Measurements from ENCODE around the gene FARS2.
"Not testable (repeated sequence)": the region's sequence is repeated elsewhere in the genome, so short reads cannot be mapped to it uniquely, and the experiment has no call there.

The FARS2 gene

DNA sequence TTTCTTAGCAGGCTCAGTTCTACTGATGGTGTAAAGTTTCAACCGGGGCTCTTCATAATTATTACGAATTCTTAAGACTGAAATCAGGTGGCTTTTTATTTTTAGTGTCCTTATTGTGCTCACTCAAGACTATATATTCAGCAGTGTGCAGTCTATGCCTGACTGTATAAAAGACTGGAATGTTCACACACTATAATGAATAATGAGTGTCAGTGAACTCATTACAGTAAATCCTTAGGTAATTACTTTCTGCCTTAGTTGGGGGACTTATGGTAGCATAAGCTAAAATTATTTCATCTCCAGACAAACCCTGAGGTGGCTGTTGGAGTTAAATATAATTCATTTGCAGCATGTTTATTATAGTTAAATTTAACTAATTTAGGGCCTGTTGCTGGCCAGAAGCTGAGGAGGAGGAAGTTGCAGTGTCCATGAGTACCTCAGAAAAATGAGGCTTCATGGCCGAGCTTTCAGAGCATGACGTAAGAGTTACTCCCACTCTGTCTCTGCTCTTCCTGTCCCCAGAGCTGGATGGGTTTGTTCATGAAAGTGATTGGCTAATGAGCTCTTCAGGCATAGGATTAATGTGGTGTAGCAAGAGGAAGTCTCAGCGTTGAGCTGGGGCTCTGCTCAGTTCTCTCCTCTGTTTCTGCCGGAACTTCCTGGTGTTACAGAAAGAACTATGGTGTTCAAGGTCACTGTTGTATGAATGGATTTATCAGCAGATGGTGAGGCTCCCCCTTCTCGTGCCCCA is 409.7 kb downstream of the FARS2 start:
- DNase-seq (ENCODE audit: low spot score), result peak; percentile 73

DNA sequence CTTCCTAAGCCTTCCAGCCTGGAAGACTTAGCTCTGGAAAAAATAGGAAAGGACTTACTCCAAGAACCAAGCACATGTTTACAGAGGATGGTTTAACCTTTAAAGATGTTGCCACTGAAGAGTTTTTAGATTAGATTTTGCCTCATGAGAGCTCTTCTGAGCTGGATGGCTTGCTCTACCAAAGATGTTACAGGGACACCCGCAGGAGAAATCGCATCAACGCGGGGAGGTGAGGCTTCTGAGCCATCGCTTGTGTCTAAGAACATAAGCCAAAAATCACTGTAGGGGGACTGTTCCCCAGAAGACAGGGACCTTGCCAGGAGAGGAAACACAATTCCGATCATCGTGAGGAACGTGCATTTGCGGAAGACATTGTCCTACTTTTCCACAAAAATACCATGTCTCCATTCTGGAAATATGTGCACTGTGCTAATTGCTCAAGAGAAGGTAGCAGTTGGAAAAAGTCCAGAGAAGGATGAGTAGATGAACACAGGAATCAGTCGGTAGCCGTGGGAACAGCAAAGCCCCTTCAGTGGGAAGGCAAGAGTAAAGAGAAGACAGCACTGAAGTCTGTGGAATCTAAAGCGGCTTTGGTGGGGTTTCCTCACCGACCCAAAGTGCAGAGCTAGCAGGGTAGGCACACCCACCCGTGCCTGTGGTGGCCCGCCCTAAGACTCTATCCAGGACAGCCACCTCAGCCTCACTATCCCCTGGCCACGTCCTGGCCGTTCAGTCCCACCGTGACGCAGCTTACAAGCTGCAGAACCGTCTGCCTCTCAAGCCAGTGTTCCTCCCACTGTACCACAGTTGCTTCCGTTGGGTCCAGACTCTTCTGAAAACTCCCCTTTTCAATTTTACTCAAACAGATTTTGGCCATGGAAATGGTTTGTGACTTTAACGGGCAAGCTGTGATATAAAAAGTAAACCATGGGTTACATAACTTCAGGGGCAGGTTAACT is 410.6 kb downstream of the FARS2 start:
- DNase-seq (ENCODE audit: low spot score), result no peak

DNA sequence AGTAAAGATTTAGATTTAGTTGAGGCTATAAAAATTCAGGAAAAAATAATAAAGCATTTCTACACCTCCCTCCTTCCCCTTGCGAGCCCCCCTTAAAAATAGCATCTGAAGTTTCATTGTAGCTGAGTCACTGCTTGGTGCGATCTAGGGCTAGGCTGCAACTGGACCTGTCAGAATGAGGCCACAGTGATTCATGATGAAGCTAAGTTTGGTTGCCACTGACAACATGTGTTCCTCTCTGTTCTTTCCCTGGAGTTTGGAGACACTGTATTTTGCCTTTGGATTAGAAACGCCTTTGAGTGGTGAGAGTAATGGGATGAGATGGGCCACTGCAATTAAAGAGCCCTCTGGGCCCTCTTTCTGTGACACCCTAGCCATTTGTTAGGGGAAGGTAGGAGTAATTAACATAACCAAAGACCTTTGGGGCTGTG is 411.3 kb downstream of the FARS2 start:
- DNase-seq (ENCODE audit: low spot score), result peak; percentile 65

DNA sequence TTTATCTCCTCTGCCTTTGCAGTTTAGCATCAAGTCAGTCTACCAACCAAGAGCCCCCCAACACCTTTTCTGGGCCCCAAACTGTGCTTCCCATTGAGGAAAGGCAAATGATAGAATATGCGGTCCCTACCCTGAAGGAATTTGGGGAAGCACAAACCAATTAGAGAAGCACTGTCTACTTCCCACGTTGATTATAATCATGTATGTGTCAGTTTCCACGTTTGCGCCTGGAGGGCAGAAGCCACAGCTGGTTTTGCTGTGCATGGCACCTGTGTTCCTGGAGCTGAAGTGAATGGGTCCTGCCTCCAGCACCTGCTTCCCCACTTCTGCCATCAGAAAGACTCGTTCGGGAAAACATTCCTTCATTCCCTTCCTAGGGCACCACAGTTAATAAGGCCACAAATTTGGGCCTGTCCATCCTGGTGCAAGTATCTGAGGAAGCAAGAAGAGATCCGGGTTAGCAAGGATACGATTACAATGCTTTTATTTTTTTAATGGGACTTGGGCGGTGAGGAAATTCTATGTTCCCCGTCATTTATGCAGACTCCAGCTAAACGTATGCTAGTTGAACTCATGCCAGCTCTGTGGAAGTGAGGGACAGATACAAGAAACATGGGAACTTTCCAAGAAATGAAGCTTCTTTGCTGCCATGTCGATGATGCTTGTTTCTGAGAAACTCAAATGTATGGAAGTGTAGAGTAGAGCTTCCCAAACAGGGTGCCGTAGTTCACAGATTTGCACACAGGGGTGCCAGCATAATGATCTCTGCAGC is 411.9 kb downstream of the FARS2 start:
- DNase-seq (ENCODE audit: low spot score), result no peak

DNA sequence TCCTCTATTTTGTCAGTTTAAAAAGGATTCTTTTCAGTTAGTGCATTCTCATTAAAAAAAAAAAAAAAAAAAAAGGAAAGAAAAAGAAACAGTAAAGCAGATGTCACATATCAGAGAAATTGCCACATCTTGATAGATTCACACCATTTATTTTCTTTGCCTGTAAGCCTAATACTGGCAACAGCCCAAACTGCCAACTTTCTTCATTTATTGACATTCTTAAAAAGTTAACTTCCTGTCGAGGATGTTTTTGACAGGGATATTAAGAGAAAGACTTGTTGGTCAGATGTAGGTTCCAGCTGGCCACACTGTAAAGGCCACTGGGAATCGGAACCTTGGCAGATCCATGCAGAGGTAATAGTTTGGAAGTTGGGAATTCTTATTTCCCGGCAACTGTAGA is 412.8 kb downstream of the FARS2 start:
- DNase-seq (ENCODE audit: low spot score), result no peak

DNA sequence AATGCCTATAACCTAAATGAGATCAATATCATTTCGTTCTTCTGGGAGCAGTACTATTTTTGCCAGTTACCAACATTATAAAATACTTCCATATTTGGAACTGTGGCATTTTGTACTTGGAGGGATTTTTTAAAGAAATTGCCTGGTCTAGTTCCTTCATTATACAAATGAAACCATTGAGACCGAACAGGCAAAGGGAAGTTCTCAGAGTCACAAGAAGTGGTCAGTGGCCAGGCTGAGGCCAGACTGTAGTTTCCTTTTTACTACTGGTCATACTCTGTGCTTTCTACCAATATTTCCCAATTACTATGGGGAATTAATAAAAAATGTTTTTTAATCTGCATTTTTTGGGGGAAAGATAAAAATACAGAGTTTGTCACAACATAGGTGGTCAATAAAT is 413.4 kb downstream of the FARS2 start:
- no peak for DNase-seq (ENCODE audit: low spot score)

DNA sequence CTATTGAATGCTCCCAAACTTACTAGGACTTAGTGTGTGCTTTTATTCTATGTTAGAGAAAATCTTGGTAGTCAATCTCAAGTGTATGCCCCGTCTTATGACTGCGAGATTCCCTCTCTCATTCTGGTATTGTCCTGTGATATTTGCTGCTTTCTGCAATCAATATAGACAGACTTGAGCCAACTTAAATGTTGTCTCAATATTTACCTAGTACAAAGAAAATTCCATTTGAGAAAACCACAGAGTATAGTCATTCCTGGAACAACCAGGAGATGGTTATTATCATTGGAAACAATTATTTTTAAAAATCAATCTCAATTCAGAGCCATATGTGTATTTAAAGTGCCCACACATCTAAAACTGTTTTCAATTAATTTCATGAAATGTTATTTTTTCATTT is 415.4 kb downstream of the FARS2 start:
- no peak for DNase-seq (ENCODE audit: low spot score)

DNA sequence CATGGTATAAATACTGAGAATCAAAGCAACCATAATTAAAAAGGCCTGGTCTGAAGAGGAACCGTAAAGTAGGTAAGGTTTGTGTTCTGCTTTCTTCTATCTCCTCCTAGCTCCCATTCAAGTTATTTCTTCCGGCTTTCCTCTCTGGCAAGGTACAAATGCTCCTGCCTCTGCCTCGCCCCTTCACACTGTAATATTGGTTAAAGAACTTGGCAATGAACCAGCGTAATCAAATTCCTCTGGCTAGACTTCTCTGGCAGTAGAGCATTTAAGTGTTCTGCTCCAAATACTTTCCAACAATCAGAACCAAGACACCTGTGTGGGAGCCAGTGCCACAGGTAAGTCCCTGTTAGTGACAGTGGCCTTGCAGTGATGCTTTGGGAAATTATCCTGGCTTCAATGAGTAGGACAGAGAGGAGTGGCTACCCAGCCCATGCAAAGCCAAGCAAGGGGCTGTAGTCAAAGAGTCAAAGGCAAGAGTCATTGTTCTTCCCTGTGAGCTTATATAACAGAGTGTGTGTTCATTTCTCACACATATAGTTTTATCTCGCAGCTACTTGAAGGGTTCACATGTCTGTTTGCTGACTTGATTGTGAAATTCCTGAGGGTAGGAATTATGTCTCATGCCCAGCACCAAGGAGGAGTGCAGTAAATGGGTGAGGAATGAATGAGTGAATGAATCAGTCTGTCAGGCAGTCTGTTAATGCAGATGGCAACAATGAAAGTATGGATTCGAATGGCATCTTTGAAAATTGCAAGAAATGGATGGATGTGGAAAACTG is 416.1 kb downstream of the FARS2 start:
- no peak for DNase-seq (ENCODE audit: low spot score)

DNA sequence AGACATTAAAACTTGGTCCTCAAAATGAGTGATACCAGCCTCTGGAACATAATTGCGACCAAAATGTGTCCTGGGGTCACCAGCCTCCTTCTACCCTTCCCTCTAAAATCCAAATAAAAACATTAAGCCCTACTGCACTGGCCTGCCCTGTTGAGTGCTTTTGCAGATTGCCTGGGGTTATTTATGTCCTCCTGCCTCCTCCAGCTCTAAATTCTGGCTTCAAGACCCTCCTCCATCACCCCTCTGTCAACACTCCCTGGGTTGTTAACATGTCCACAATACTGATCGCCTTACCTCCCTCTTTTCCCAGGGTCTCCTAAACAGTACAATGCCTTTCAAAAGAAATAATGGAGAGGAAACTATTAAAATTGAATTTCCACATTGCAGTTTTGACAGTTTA is 418.0 kb downstream of the FARS2 start:
- no peak for DNase-seq (ENCODE audit: low spot score)

DNA sequence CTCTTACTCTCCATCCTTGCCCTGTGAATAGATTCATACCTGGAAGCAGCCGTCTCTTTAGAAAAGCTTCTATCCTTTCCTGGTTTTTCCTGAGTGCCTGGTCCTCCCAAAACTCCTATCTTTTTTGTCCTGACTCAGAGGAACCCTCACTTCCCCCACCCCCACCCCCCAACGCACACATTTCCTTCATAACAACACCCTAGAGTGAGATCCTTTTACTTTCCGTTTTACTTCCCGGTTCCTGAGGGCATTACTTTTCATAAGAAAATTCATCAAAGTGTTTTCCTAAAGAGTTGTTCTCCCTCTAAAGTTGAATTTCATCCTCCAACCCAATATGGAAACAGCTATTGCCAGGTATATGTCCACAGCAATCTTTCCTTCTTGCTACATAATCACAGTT is 418.4 kb downstream of the FARS2 start:
- no peak for DNase-seq (ENCODE audit: low spot score)

DNA sequence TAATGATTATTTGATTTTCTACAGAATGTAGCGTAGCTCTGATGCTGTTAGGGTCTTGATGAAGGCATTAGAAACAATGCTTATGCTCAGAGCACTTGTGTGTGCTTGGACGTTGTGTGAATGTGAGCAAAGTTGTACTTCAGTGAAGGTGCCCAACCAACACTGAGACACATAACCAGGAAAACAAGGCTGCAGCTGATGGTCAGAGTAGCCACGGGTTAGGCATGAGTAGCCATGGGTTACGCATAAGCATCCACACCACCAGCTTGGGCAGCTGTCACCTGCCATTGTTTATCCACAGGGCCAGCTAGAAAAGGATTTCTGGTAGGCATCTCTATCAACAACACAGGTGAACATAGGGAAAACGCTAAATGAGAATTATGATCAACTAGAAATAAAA is 418.8 kb downstream of the FARS2 start:
- DNase-seq (ENCODE audit: low spot score), result no peak

DNA sequence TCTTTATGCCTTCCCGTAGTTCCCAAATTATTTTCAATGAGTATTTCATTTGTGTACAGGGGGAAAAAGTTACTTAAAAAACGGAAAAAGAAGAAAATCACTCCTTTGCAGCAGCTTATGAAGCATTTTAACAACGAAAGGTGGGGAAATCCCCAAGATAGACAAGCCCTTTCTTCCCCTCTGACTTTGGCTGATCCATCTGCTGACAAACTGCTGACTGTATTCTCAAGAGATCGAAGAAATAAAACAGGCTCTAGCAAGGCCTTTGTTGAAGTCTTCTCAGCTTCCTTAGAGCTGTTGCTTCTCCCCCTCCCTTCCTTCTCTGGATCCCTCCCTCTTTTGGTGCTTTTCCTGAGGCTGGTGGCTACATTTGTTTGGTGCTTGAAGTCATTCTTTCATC is 420.2 kb downstream of the FARS2 start:
- no peak for DNase-seq (ENCODE audit: low spot score)

DNA sequence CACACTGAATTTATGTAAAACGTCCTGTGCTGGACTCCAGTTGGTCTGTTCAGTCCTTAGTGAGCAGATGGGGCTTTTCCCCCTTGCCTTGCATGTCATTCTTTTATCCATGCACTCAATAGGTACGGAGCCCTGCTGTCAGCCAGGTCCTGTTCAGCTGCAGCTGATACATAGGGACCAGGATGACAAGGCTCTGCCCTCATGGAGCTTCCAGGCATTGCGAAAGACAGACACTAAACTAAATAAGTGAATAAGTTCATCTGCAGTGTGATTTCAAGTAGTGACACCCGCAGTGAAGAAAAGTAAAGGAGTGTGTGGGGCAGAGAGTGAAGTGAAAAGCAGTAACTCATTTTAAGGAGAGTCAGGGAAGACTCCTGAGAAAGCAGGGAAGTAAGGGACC is 421.2 kb downstream of the FARS2 start:
- DNase-seq (ENCODE audit: low spot score), result no peak

DNA sequence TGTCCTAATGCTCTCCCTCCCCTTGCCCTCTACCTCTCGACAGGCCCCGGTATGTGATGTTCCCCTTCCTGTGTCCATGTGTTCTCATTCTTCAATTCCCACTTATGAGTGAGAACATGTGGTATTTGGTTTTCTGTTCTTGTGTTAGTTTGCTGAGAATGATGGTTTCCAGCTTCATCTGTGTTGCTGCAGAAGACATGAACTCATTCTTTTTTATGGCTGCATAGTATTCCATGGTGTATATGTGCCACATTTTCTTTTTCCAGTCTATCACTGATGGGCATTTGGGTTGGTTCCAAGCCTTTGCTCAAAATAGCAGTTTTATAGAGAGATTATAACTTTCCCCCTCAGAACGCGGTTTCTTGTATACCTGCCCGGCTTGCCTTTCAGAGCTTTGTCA is 422.4 kb downstream of the FARS2 start:
- DNase-seq (ENCODE audit: low spot score), result not testable (repeated sequence)

DNA sequence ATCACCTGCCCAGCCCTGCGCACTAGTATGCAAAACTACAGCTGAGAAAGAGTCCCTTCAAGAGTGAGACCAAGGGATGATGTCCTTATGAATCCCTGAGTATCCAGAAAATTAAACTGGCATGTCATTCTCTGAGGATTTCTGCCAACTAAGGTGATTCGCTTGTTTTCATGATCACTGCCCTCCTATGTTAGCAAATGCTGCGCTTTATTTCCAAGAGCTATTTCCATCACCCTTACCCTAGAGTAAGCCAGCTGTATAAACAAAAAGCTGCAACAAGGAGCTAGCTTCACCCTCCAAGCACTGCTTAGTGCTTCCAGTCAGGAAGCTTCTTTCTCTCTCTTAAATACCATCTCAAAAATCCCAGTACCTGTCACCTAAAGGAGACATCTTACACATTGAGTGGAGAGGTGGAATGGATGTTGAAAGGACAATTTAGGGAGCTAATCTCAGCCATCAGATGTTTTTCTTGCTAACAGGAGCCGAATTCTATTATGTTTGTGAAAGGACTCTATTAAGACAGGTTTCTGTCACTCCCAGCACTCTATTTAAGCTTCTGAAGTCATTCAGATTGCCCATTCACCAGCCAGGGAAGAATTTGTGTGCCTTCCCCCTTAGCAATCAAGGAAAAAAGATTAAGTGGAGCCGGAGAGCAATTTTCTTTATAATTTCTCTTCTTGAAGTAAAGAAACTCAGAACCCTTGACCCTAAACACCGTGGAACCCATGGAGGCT is 423.2 kb downstream of the FARS2 start:
- DNase-seq (ENCODE audit: low spot score), result no peak

DNA sequence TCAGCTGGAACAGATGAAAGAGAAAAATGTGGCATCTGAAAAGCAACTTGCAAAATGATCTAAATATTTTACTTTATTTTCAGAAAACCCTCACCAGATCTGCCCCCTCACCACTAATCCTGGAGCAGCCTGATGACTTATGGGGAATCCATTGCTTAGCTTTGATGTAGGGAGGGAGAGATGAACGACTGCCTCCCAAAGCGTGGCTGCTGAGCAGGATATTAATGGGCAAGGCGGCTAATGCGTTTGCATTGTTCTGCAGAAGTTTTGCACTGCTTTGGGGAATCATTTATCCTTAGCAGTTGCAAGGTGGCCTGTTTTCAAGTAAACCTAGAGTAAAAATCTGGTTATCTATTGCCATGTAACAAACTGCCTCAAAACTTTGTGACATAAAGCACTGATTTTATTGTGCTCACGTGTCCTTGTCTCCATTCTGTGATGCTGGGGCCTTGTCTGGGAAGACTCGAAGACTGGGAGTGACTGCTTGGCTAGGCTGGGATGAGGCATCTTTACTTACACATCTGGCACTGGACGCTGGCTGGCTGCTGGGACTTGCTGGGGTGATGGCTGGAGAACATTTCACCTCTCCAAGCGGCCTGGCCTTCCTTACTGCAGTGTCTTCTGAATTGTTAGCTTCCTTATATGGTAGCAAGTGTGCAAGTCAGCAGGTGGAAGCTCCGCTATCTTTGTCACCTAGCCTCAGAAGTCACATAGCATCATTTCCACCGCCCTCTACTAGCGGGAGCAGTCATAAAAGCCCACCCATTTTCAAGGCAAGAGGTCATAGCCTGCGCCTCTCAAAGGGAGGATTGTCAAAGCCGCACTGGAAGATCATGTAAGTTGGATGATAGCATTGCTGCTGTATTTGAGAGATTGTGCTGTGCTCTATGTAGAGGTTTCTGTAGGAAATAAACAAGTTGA is 432.2 kb downstream of the FARS2 start:
- no peak for DNase-seq (ENCODE audit: low spot score)

DNA sequence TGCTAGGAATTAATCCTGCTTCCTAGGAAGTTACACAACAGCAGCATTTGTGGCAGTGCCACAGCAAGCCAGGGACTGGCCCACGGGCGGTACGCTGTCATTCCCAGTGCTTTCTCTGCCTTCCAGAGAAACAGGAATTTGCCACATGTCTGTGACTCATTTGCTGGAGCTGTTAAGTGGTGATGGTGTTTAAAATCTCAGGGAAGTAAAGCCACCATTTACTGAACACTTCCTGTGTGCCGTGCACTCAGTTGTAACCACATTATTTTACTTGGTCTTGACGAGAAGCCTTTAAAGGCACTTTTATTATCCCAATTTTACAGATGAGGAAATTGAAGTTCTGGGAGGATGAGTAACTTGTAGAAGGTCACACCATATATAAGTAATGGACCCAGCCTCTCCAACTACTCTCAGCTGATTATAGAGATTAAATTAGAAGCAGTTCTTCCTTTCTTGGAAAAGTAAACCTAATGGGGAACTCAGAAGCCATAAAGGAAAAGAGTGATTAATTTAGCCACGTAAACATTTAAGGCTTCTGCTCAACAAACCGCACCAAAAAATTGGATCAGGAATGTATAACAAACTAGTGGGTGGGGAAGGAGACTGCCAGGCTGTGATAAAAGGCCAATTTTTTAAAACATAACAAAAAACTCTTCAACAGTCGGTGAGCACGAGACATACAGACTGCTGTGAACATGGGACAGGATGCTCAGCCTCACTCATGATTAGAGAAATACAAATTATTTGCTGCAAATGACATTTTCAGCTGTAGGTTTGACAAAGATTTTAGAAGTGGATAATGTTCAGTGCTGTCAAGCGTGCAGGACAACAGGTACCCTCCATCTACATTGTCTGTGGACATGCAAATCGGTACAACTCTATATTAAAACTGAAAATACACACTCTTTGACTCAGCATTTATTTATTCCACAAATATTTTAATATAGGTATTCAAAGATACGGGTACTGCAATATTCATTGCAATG is 434.2 kb downstream of the FARS2 start:
- no peak for DNase-seq (ENCODE audit: low spot score)

DNA sequence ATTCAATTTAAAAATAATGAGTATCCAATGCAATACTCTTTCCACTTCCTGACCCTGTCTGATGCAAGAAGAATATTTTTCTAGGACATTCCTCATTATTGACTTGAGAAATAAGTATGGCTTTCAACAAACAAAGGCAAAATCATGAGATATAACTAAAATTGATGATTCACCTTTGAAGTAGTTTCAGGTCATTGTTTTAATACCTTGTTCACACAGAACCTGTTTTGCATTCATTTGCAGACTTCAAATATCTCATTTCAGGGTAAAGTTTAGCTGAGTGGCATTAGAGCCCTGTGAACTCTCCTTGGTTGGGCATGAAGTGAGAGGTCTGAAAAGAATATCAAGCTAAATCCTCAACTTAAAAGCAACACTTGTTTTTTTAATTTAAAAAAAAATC is 436.2 kb downstream of the FARS2 start:
- no peak for DNase-seq (ENCODE audit: low spot score)

DNA sequence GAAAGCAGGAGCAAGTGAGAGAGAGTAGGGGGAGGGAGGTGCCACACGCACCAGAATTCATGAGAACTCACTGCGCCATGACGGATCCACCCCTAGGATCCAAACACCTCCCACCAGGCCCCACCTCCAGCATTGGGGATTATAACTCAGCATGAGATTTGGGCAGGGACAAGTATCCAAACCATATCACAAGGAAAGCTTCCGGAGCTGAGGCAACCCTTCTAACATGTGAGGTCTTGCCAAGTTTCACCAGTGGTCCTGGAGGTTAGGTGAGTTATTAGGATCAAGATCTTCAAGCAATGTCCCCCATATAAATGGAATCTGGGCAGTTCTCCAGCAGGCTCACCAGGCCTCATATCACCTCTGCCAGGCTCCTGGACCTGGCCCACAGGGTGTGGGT is 437.0 kb downstream of the FARS2 start:
- DNase-seq (ENCODE audit: low spot score), result no peak
